ENCODE measurements around the gene AIG1. TPM values are rescaled to one million over a fixed set of nuclear protein-coding genes. Genes with fewer than 3 reads are reported as not detected.
"Not testable (repeated sequence)": the region's sequence is repeated elsewhere in the genome, so short reads cannot be mapped to it uniquely, and the experiment has no call there.

Gene AIG1
- total RNA-seq, 1 donor from 2014 or later: 2.6 TPM

DNA sequence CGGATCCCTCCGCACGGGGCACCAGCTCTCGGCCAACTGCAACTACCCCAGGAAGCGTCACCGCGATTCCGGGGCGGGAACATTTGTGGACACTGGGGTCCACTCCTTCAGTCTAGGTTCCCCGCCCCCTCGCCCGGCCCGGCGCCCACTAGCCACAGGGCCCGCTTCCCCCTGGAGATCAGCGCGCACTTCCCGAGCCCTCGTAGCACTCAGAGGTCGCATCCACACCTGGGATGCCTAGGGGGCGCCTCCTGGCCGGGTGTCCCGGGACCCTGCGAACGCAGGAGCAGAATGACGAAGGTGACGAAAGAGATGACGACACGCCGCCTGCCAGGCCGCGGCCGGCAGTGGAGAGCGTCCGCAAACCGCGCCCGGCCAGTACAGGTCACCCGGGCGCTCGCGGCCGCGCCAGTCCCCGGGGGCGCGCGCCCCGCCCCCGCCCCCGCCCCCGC, 309 bp upstream of the AIG1 start:
- intact Hi-C loops (cut with micrococcal nuclease): loop anchor here (1.0 to 10.0 kb wide), 5 partner anchors 113 to 914 kb away; partner anchors contain the start of genes ADAT2, NMBR, PEX3 and VTA1
- Mint-ChIP-seq H3K4me1 (ENCODE audit: low read depth) (peaks cover 28% of the 10 kb centered on the region), H3K36me3 (ENCODE audit: low read depth) (no peaks in the 10 kb centered on the region), H3K27ac (peak overlapping the region; percentile 94), H3K9me3 (no peaks in the 10 kb centered on the region), H3K27me3 (ENCODE audit: insufficient read depth) (no peaks in the 10 kb centered on the region), H3K4me3 (peak overlapping the region; percentile 90)
- DNase-seq (ENCODE audit: low spot score): peak; percentile 72

GRCh38 chr6:143061597-143062385, 1.1 kb downstream of the AIG1 start:
- H3K27ac Mint-ChIP-seq: peak overlapping the region; percentile 86
- H3K36me3 Mint-ChIP-seq (ENCODE audit: low read depth): no peaks in the 10 kb centered on the region
- DNase-seq (ENCODE audit: low spot score): no peak
- intact Hi-C loops (cut with micrococcal nuclease): loop anchor here (2.0 to 10.0 kb wide), 3 partner anchors 391 to 915 kb away; partner anchors contain the start of genes ADAT2, NMBR, PEX3 and VTA1
- no peaks in the 10 kb centered on the region for H3K9me3 Mint-ChIP-seq
- H3K4me3 Mint-ChIP-seq: peak overlapping the region; percentile 87
- no peaks in the 10 kb centered on the region for H3K27me3 Mint-ChIP-seq (ENCODE audit: insufficient read depth)
- H3K4me1 Mint-ChIP-seq (ENCODE audit: low read depth): peaks cover 28% of the 10 kb centered on the region

DNA sequence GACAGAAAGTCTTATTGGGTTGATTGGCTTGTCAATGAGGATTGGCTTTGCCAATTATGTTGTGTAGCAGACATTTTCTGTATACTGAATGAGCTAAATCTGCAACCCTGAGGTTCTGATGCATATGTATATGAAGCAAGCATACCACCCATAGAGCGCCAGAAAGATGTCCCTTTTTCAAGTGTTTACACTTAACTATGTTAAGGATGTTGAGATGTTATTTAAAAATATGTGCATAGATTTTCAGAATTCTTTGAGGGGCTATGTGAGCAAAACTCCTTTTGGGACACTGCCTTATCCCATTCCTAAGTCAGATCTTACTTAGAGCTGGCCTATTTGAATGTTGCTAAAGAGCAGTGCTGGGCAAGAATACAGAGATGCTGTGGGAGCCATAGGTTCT, 1.9 kb downstream of the AIG1 start:
- H3K4me3 Mint-ChIP-seq: no peak overlapping the region
- H3K27me3 Mint-ChIP-seq (ENCODE audit: insufficient read depth): no peaks in the 10 kb centered on the region
- H3K27ac Mint-ChIP-seq: no peak overlapping the region
- H3K9me3 Mint-ChIP-seq: no peaks in the 10 kb centered on the region
- intact Hi-C loops (cut with micrococcal nuclease): loop anchor here (5.0 to 10.0 kb wide), 2 partner anchors 390 to 498 kb away; partner anchors contain the start of genes ADAT2 and PEX3
- H3K4me1 Mint-ChIP-seq (ENCODE audit: low read depth): peaks cover 28% of the 10 kb centered on the region
- H3K36me3 Mint-ChIP-seq (ENCODE audit: low read depth): no peaks in the 10 kb centered on the region
- DNase-seq (ENCODE audit: low spot score): no peak

DNA sequence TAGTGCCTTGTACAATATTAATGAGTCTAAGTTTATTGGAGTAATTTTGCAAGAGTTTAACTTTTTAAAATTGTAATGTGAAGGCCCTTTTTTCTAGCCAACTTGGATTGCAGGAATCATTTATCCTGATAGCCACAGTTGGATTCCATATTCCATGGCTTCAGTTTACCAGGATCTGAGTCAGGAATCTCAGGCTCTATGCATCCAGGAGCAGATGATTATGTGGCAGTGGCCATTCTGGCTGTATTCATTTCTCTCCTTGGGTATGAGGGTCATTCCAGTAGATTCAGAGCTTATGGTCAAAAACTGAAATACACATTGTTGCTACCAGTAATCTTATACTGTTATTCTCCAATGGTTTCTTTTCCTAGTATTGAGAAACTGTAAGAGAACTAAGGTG, 2.9 kb downstream of the AIG1 start:
- no peaks in the 10 kb centered on the region for H3K36me3 Mint-ChIP-seq (ENCODE audit: low read depth)
- peaks cover 28% of the 10 kb centered on the region for H3K4me1 Mint-ChIP-seq (ENCODE audit: low read depth)
- H3K27me3 Mint-ChIP-seq (ENCODE audit: insufficient read depth): no peaks in the 10 kb centered on the region
- no peaks in the 10 kb centered on the region for H3K9me3 Mint-ChIP-seq
- no peak overlapping the region for H3K27ac Mint-ChIP-seq
- H3K4me3 Mint-ChIP-seq: no peak overlapping the region
- no peak for DNase-seq (ENCODE audit: low spot score)
- intact Hi-C loops (cut with micrococcal nuclease): loop anchor here (5.0 to 10.0 kb wide), 2 partner anchors 389 to 499 kb away; partner anchors contain the start of genes ADAT2 and PEX3

DNA sequence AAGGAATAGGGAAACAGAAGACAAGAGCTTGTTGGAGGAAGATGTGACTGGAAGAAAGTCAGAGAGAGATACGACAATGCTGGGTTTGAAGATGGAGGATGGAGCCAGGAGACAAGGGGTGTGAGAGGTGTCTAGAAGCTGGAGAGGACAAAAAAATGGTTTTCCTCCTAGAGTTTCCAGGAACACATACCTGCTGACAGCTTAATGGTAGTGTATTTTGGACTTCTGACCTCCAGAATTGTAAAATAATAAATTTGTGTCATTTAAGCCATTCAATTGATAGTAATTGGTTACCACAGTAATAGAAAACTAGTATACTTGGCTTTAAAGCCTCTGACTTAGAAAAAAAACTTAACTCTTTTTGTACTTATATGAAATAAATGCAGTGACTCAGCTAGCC, 3.6 kb downstream of the AIG1 start:
- Mint-ChIP-seq H3K36me3 (ENCODE audit: low read depth) (no peaks in the 10 kb centered on the region), H3K27ac (no peak overlapping the region), H3K4me1 (ENCODE audit: low read depth) (peaks cover 22% of the 10 kb centered on the region), H3K4me3 (no peak overlapping the region), H3K9me3 (no peaks in the 10 kb centered on the region), H3K27me3 (ENCODE audit: insufficient read depth) (no peaks in the 10 kb centered on the region)
- intact Hi-C loops (cut with micrococcal nuclease): loop anchor here (5.0 to 10.0 kb wide), 2 partner anchors 388 to 499 kb away; partner anchors contain the start of genes ADAT2 and PEX3
- DNase-seq (ENCODE audit: low spot score): no peak

GRCh38 chr6:143064951-143065683, 4.4 kb downstream of the AIG1 start:
- Mint-ChIP-seq H3K36me3 (ENCODE audit: low read depth) (no peaks in the 10 kb centered on the region), H3K27ac (no peak overlapping the region), H3K27me3 (ENCODE audit: insufficient read depth) (no peaks in the 10 kb centered on the region), H3K4me1 (ENCODE audit: low read depth) (peaks cover 14% of the 10 kb centered on the region), H3K9me3 (no peaks in the 10 kb centered on the region), H3K4me3 (no peak overlapping the region)
- intact Hi-C loops (cut with micrococcal nuclease): loop anchor here (5.0 to 10.0 kb wide), 2 partner anchors 387 to 500 kb away; partner anchors contain the start of genes ADAT2 and PEX3
- DNase-seq (ENCODE audit: low spot score): no peak

DNA sequence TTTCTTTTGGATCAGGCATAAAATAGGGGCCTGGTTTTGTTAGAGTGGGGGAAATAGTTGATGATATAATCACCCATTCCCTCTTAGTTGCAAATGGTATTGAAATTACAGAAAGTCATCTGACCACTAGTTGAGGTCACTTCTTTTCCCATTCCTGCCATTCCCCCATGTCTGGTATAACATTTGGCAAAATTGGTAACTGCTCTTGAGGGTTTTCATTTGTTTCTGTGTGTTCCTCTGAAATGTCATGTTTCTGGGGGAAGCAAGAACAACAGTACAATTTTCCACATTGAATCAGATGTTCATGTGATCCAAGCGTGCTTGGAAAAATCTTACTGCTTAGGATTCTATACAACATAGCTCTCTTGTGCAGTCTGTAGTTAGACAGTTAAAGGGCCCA, 7.3 kb downstream of the AIG1 start:
- DNase-seq (ENCODE audit: low spot score): no peak
- H3K36me3 Mint-ChIP-seq (ENCODE audit: low read depth): peaks cover 2% of the 10 kb centered on the region
- intact Hi-C loops (cut with micrococcal nuclease): loop anchor here (10.0 kb wide), 1 partner anchor 503 kb away; no protein-coding TSS in a partner anchor
- peaks cover 6% of the 10 kb centered on the region for H3K9me3 Mint-ChIP-seq
- no peaks in the 10 kb centered on the region for H3K27me3 Mint-ChIP-seq (ENCODE audit: insufficient read depth)
- no peak overlapping the region for H3K4me3 Mint-ChIP-seq
- H3K4me1 Mint-ChIP-seq (ENCODE audit: low read depth): no peaks in the 10 kb centered on the region
- H3K27ac Mint-ChIP-seq: no peak overlapping the region

DNA sequence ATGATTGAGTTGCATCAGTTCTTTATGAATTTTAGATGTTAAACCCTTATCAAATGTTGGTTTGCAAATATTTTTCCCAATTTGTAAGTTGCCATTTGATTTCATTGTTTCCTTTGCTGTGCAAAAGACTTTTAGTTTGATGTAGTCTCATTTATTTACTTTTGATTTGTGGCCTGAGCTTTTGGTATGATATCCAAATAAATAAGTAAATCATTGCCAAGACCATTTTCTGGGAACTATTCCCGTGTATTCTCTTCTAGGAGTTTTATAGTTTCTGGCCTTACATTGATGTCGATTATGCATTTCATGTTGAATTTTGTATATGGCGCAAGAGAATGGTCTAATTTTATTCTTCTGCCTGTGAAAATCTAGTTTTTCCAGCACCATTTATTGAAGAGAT, 13.4 kb downstream of the AIG1 start:
- peaks cover 2% of the 10 kb centered on the region for H3K36me3 Mint-ChIP-seq (ENCODE audit: low read depth)
- H3K27me3 Mint-ChIP-seq (ENCODE audit: insufficient read depth): no peaks in the 10 kb centered on the region
- no peak for DNase-seq (ENCODE audit: low spot score)
- peaks cover 28% of the 10 kb centered on the region for H3K9me3 Mint-ChIP-seq
- H3K4me3 Mint-ChIP-seq: no peak overlapping the region
- no peak overlapping the region for H3K27ac Mint-ChIP-seq
- H3K4me1 Mint-ChIP-seq (ENCODE audit: low read depth): no peaks in the 10 kb centered on the region
- intact Hi-C loops (cut with micrococcal nuclease): no loop called here

- Mint-ChIP-seq H3K27me3 (ENCODE audit: insufficient read depth) (no peaks in the 10 kb centered on the region), H3K4me1 (ENCODE audit: low read depth) (no peaks in the 10 kb centered on the region), H3K36me3 (ENCODE audit: low read depth) (peaks cover 2% of the 10 kb centered on the region), H3K9me3 (peaks cover 29% of the 10 kb centered on the region), H3K27ac (no peak overlapping the region), H3K4me3 (no peak overlapping the region)
- intact Hi-C loops (cut with micrococcal nuclease): no loop called here
- DNase-seq (ENCODE audit: low spot score): no peak
These were observed 14.1 kb downstream of the AIG1 start for GRCh38 chr6:143074670-143075318.

GRCh38 chr6:143078468-143079324, 18.0 kb downstream of the AIG1 start:
- H3K27ac Mint-ChIP-seq: no peak overlapping the region
- peaks cover 29% of the 10 kb centered on the region for H3K9me3 Mint-ChIP-seq
- no peaks in the 10 kb centered on the region for H3K4me1 Mint-ChIP-seq (ENCODE audit: low read depth)
- no peaks in the 10 kb centered on the region for H3K36me3 Mint-ChIP-seq (ENCODE audit: low read depth)
- no peak for DNase-seq (ENCODE audit: low spot score)
- intact Hi-C loops (cut with micrococcal nuclease): no loop called here
- H3K4me3 Mint-ChIP-seq: no peak overlapping the region
- H3K27me3 Mint-ChIP-seq (ENCODE audit: insufficient read depth): no peaks in the 10 kb centered on the region

DNA sequence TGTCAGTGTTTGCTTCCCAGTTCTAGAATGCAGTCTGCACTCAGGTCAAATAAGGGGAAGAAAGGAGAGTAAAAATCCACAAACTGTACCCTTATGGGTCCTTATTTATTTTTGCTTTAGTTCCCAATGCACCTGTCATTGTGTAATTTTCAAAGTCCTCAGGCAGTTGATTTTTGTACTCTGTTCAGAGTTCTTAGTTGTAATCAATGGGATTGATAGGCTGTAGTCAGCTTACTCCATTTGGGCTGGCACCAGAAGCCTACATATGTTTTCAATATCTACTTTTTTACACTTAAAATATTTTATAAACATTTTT, 18.6 kb downstream of the AIG1 start:
- Mint-ChIP-seq H3K27ac (no peak overlapping the region), H3K9me3 (peaks cover 25% of the 10 kb centered on the region), H3K27me3 (ENCODE audit: insufficient read depth) (no peaks in the 10 kb centered on the region), H3K4me3 (no peak overlapping the region), H3K4me1 (ENCODE audit: low read depth) (no peaks in the 10 kb centered on the region), H3K36me3 (ENCODE audit: low read depth) (no peaks in the 10 kb centered on the region)
- intact Hi-C loops (cut with micrococcal nuclease): no loop called here
- no peak for DNase-seq (ENCODE audit: low spot score)

GRCh38 chr6:143082274-143082673, 21.6 kb downstream of the AIG1 start:
- not testable (repeated sequence) for H3K4me1 Mint-ChIP-seq (ENCODE audit: low read depth)

More at GRCh38 chr6:143082274-143082673, 21.6 kb downstream of the AIG1 start:
- H3K27ac Mint-ChIP-seq; intact Hi-C loops (cut with micrococcal nuclease); H3K36me3 Mint-ChIP-seq (ENCODE audit: low read depth); H3K4me3 Mint-ChIP-seq; H3K9me3 Mint-ChIP-seq; DNase-seq (ENCODE audit: low spot score); H3K27me3 Mint-ChIP-seq (ENCODE audit: insufficient read depth): not testable (repeated sequence)
